Medulla oblongata (tissue), 1 donor: ENCODE data around the gene PTPRN2.
"Not testable (repeated sequence)": the region's sequence is repeated elsewhere in the genome, so short reads cannot be mapped to it uniquely, and the experiment has no call there.

Experiments used
- DNase-seq: peaks from one replicate; pipeline ENCODE4 v3.0.0-alpha.2; 2015; ENCODE audit errors: extremely low spot score

The PTPRN2 gene

GRCh38 chr7:158265743-158266080, 321.9 kb downstream of the PTPRN2 start:
- no peak for DNase-seq

GRCh38 chr7:158264881-158265742, 322.5 kb downstream of the PTPRN2 start:
- DNase-seq = no peak

GRCh38 chr7:158263964-158264748, 323.5 kb downstream of the PTPRN2 start:
- no peak for DNase-seq

- DNase-seq = no peak
Measured at GRCh38 chr7:158263110-158263963, 324.3 kb downstream of the PTPRN2 start.

- DNase-seq = no peak
Measured at GRCh38 chr7:158262284-158263109, 325.1 kb downstream of the PTPRN2 start.

- no peak for DNase-seq
Measured at GRCh38 chr7:158261362-158262235, 326.0 kb downstream of the PTPRN2 start.

GRCh38 chr7:158260567-158261361, 326.9 kb downstream of the PTPRN2 start:
- DNase-seq = no peak

- no peak for DNase-seq
Measured at GRCh38 chr7:158259671-158260418, 327.8 kb downstream of the PTPRN2 start.

GRCh38 chr7:158259141-158259540, 328.5 kb downstream of the PTPRN2 start:
- DNase-seq = no peak

- DNase-seq = no peak
Measured at GRCh38 chr7:158258411-158259130, 329.1 kb downstream of the PTPRN2 start.

GRCh38 chr7:158257516-158258410, 329.9 kb downstream of the PTPRN2 start:
- DNase-seq = no peak

- DNase-seq = no peak
Measured at GRCh38 chr7:158257001-158257400, 330.6 kb downstream of the PTPRN2 start.

- DNase-seq = no peak
Measured at GRCh38 chr7:158256091-158256816, 331.4 kb downstream of the PTPRN2 start.

- no peak for DNase-seq
Measured at GRCh38 chr7:158255558-158255957, 332.1 kb downstream of the PTPRN2 start.

GRCh38 chr7:158255156-158255555, 332.5 kb downstream of the PTPRN2 start:
- no peak for DNase-seq

- DNase-seq = not testable (repeated sequence)
Measured at GRCh38 chr7:158253670-158254045, 334.0 kb downstream of the PTPRN2 start.
